ENCODE data around the gene DMD.

- TF ChIP-seq, protein P1, sequence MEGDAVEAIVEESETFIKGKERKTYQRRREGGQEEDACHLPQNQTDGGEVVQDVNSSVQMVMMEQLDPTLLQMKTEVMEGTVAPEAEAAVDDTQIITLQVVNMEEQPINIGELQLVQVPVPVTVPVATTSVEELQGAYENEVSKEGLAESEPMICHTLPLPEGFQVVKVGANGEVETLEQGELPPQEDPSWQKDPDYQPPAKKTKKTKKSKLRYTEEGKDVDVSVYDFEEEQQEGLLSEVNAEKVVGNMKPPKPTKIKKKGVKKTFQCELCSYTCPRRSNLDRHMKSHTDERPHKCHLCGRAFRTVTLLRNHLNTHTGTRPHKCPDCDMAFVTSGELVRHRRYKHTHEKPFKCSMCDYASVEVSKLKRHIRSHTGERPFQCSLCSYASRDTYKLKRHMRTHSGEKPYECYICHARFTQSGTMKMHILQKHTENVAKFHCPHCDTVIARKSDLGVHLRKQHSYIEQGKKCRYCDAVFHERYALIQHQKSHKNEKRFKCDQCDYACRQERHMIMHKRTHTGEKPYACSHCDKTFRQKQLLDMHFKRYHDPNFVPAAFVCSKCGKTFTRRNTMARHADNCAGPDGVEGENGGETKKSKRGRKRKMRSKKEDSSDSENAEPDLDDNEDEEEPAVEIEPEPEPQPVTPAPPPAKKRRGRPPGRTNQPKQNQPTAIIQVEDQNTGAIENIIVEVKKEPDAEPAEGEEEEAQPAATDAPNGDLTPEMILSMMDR (IDR thresholded peaks at IDR 0.05): no peak
- TF ChIP-seq POLR2A (IDR thresholded peaks at IDR 0.05) (no peak), EP300 (IDR thresholded peaks at IDR 0.05) (no peak)
Observed at GRCh38 chrX:31580726-31581125, 1630.6 kb downstream of the DMD start.

Data from ovary (tissue), 3 donors.